Kidney (tissue), 14 donors: ENCODE results near the gene YKT6. TPM values are rescaled to one million over a fixed set of nuclear protein-coding genes. Genes with fewer than 3 reads are reported as not detected.

Experiments
- DNase-seq, 5 donors: peaks; one replicate each; pipeline ENCODE4 v3.0.0-alpha.2; 2013 to 2020
- FAIRE-seq: peaks from 2 replicates; lab custom pipeline; 2012; peaks lifted over from hg19 to GRCh38; lab: Jason Lieb, UNC
- H3K27ac ChIP-seq, 2 donors: one replicate each; pipeline ENCODE4 v1.7.0; 2013; ENCODE audit warnings: low read depth in 2 of 2, low read length in 2 of 2, inconsistent platforms in 1 of 2
- H3K27me3 ChIP-seq: one replicate; pipeline ENCODE4 v1.7.1; 2013; ENCODE audit warnings: low read length, inconsistent platforms; ENCODE audit not compliant: control insufficient read depth, insufficient read depth
- H3K36me3 ChIP-seq, 3 donors: one replicate each; pipeline versions ENCODE4 v1.7.0 to v1.7.1; 2013; ENCODE audit warnings: low read length in 3 of 3, control low read depth in 1 of 3, inconsistent platforms in 1 of 3; ENCODE audit not compliant: insufficient read depth in 3 of 3, control insufficient read depth in 2 of 3
- H3K4me1 ChIP-seq, 3 donors: one replicate each; pipeline versions ENCODE4 v1.7.0 to v1.7.1; 2013; ENCODE audit warnings: low read length in 3 of 3, inconsistent platforms in 1 of 3, low read depth in 1 of 3; ENCODE audit not compliant: control insufficient read depth in 2 of 3, insufficient read depth in 2 of 3
- H3K4me3 ChIP-seq, 3 donors: one replicate each; pipeline versions ENCODE4 v1.7.0 to v1.8.1; 2013; ENCODE audit warnings: low read length in 3 of 3, control low read depth in 1 of 3, inconsistent platforms in 1 of 3
- H3K9ac ChIP-seq, 3 donors: one replicate each; pipeline versions ENCODE4 v1.7.0 to v1.7.1; 2013; ENCODE audit warnings: low read length in 3 of 3, control low read depth in 1 of 3, inconsistent platforms in 1 of 3
- H3K9me3 ChIP-seq, 3 donors: one replicate each; pipeline versions ENCODE4 v1.7.0 to v1.7.1; 2013; ENCODE audit warnings: low read length in 3 of 3, control low read depth in 1 of 3, inconsistent platforms in 1 of 3; ENCODE audit not compliant: control insufficient read depth in 2 of 3, insufficient read depth in 1 of 3
- intact Hi-C: fragments of 100-400 bp; cut with DNase I; formaldehyde crosslinking; loops from one replicate; pipeline ENCODE4 v1.11.1; 2022
- polyA plus RNA-seq: library from polyadenylated mRNA; stranded (reverse); fragments of 350-450 nt; fragmentation: Illumina TruSeq; extraction: RNeasy Lipid Tissue Mini Kit (QIAGEN cat#74804); gene quantifications from one replicate; pipeline ENCODE4 v1.2.3, GENCODE V29; 2014; ENCODE audit warnings: low read depth, low replicate concordance; ENCODE audit not compliant: insufficient read depth
- total RNA-seq: library from RNA; stranded (reverse); fragmentation: NEBNext Ultra II Directional; extraction: Animal tissue kit (Norgen Biotek cat#: 25700); gene quantifications from one replicate; pipeline ENCODE4 v1.2.1, GENCODE V29; 2021
- TF ChIP-seq, protein P1 (sequence below): IDR thresholded peaks from 3 replicates; pipeline ENCODE4 v1.5.1; 2012; ENCODE audit warnings: mild to moderate bottlenecking, moderate library complexity, borderline replicate concordance; ENCODE audit not compliant: insufficient read depth; ENCODE audit errors: extremely low read depth
- donor health status: control.
- donor health status: control.
- donor health status: control.
- donor health status: control.
- donor health status: control.
- donor health status: DM: yes; HTN: yes; CAD: no.
- donor health status: Normal renal cell carcinoma (clear cell type).

The YKT6 gene
- total and polyA plus RNA-seq, 2 donors from 2014 or later: 53.2 to 60.2 TPM

DNA sequence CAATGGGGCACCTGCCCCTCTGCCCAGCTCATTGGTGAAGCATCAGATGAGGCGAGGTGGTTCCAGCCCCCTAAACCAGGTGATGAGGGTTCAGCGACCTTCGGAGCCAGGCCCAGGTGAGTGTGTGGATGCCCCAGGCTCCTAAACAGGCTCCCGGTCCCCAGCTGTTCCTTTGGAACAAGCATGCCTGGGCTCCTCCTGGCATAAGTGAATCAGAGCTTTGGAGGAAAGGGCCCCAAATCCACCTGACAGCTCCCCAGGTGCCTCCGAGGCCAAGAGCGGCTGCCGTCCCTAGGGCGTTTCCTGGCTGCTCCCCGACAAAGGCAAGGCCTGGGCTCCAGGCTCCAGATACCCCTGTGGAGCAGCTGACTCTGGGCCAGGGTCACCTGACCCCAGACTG lies 61.3 kb downstream of the YKT6 start:
- Histone ChIP-seq H3K9me3 (no peaks in the 10 kb centered on the region), H3K4me3 (no peak overlapping the region), H3K9ac (no peak overlapping the region), H3K36me3 (no peaks in the 10 kb centered on the region), H3K4me1 (peaks cover 0 to 23% (median 6%) of the 10 kb centered on the region in 3 donors), H3K27ac (no peak overlapping the region), H3K27me3 (no peaks in the 10 kb centered on the region)
- TF ChIP-seq, protein P1, sequence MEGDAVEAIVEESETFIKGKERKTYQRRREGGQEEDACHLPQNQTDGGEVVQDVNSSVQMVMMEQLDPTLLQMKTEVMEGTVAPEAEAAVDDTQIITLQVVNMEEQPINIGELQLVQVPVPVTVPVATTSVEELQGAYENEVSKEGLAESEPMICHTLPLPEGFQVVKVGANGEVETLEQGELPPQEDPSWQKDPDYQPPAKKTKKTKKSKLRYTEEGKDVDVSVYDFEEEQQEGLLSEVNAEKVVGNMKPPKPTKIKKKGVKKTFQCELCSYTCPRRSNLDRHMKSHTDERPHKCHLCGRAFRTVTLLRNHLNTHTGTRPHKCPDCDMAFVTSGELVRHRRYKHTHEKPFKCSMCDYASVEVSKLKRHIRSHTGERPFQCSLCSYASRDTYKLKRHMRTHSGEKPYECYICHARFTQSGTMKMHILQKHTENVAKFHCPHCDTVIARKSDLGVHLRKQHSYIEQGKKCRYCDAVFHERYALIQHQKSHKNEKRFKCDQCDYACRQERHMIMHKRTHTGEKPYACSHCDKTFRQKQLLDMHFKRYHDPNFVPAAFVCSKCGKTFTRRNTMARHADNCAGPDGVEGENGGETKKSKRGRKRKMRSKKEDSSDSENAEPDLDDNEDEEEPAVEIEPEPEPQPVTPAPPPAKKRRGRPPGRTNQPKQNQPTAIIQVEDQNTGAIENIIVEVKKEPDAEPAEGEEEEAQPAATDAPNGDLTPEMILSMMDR: no peak
- intact Hi-C loops: no loop called here
- FAIRE-seq (no peak), DNase-seq (no peak)

DNA sequence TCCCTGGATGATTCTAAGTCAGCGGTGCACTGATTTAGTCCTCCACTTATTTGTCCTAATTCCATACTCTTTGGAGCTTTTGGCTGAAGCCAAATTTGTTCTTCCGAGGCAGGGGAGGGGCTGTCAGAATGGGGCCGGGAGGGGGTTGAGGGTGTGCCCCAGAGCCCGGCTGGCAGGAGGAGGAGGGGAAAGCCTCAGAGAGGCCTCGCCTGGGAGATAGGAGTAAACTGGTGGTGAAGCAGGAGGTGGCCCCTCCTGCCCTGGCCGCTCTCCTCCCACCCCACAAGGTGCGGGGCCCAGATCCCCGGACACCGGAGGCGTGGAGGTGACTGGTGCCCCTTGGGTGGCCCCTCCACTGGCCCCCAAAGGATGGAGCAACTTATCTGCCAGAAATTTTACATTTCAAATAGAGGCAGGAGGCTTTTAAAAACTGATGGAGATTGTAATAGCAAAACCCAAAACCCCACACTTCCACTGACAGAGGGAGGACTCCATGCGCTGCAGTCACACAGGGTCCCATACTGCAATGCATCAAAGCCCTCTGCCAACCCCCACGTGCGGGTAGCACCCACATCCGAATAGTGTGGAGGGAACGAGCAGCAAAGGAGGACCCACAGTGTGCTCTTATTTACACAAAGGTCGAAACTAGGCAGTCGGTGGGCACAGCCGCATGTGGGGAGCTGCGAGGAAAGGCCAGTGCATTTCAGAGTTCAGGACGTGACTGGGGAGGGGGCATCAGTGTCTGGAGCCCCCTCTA lies 62.7 kb downstream of the YKT6 start:
- no peak for FAIRE-seq
- no peak for DNase-seq
- H3K9me3 ChIP-seq: no peaks in the 10 kb centered on the region
- TF ChIP-seq, protein P1: no peak
- no peaks in the 10 kb centered on the region for H3K36me3 ChIP-seq
- H3K27me3 ChIP-seq: no peaks in the 10 kb centered on the region
- no peak overlapping the region for H3K27ac ChIP-seq
- intact Hi-C loops: no loop called here
- no peak overlapping the region for H3K4me3 ChIP-seq
- H3K4me1 ChIP-seq: peaks cover 0 to 9% (median 0%) of the 10 kb centered on the region in 3 donors
- H3K9ac ChIP-seq: no peak overlapping the region

Other genes with a start within 250 kb of the YKT6 start
- gene SPDYE1, start 203.1 kb upstream of the YKT6 start, total RNA-seq: not detected
- not detected for gene SPDYE1, start 203.1 kb upstream of the YKT6 start, polyA plus RNA-seq
- 103 TPM for gene DBNL, start 156.3 kb upstream of the YKT6 start, total RNA-seq
- 85.9 TPM for gene DBNL, start 156.3 kb upstream of the YKT6 start, polyA plus RNA-seq
- 2.1 TPM for gene PGAM2, start 135.4 kb upstream of the YKT6 start, total RNA-seq
- gene PGAM2, start 135.4 kb upstream of the YKT6 start, polyA plus RNA-seq: 37.7 TPM
- 41.4 TPM for gene POLM, start 118.4 kb upstream of the YKT6 start, total RNA-seq
- gene POLM, start 118.4 kb upstream of the YKT6 start, polyA plus RNA-seq: 16.3 TPM
- gene AEBP1, start 96.6 kb upstream of the YKT6 start, total RNA-seq: 164 TPM
- 89.4 TPM for gene AEBP1, start 96.6 kb upstream of the YKT6 start, polyA plus RNA-seq
- gene POLD2, start 77.4 kb upstream of the YKT6 start, total RNA-seq: 60.0 TPM
- 119 TPM for gene POLD2, start 77.4 kb upstream of the YKT6 start, polyA plus RNA-seq
- gene MYL7, start 59.6 kb upstream of the YKT6 start, total RNA-seq: not detected
- not detected for gene MYL7, start 59.6 kb upstream of the YKT6 start, polyA plus RNA-seq
- 0.25 TPM for gene GCK, start 11.5 kb upstream of the YKT6 start, total RNA-seq
- 1.0 TPM for gene GCK, start 11.5 kb upstream of the YKT6 start, polyA plus RNA-seq
- gene CAMK2B, start 124.6 kb downstream of the YKT6 start, total RNA-seq: 1.1 TPM
- gene CAMK2B, start 124.6 kb downstream of the YKT6 start, polyA plus RNA-seq: 3.2 TPM